ENCODE results near the gene U2SURP. TPM values are rescaled to one million over a fixed set of nuclear protein-coding genes. Genes with fewer than 3 reads are reported as not detected.

Gene U2SURP
- polyA plus RNA-seq, 2 donors, result 22.5 to 24.3 TPM

DNA sequence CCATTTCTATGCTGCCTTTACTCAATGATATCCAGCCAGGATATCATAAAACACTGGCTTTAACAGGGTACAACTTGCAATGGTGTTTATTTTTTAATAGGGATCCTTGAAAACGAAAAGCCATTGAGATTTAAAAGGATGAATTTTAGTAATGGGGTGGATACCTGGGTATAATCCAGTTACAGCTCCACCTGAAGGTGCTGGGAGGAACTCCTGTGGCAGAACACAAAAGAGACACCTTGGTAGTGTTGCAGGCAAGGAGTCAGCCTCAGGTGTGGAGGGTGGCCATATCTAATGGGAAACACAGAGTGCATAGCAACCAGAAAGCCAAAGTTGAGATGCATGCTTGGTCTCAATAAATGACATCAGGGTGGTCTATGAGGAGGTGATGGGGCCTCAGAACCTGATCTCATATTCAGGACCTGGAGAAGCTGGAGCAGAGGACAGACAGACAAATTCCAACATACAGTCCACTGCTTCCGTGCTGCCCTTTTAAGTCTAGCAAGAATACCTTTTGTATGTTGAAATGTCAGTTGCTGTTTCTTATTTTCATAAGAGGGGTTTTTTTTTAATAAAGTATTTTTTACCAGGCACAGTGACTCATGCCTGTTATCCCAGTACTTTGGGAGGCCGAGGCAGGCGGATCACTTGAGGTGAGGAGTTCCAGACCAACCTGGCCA is 25.9 kb upstream of the U2SURP start:
- WGBS, 2 donors, result 88 to 90% methylated on average over 4 of the region's 4 CpGs
- Histone ChIP-seq H3K36me3 (ENCODE audit: control insufficient read depth in 2 of 2, insufficient read depth in 2 of 2, low read length in 1 of 2) (no peaks in the 10 kb centered on the region), H3K27ac (ENCODE audit: low read depth in 2 of 2, low read length in 1 of 2) (no peak overlapping the region), H3K4me3 (ENCODE audit: low read depth in 1 of 2, low read length in 2 of 2) (no peak overlapping the region), H3K27me3 (ENCODE audit: control insufficient read depth in 1 of 2, insufficient read depth in 2 of 2, low read length in 2 of 2) (no peaks in the 10 kb centered on the region), H3K9me3 (ENCODE audit: control insufficient read depth in 2 of 2, insufficient read depth in 1 of 2, low read depth in 1 of 2, low read length in 1 of 2) (no peaks in the 10 kb centered on the region), H3K4me1 (ENCODE audit: control insufficient read depth in 2 of 2, insufficient read depth in 2 of 2, low read length in 1 of 2) (no peaks in the 10 kb centered on the region)

DNA sequence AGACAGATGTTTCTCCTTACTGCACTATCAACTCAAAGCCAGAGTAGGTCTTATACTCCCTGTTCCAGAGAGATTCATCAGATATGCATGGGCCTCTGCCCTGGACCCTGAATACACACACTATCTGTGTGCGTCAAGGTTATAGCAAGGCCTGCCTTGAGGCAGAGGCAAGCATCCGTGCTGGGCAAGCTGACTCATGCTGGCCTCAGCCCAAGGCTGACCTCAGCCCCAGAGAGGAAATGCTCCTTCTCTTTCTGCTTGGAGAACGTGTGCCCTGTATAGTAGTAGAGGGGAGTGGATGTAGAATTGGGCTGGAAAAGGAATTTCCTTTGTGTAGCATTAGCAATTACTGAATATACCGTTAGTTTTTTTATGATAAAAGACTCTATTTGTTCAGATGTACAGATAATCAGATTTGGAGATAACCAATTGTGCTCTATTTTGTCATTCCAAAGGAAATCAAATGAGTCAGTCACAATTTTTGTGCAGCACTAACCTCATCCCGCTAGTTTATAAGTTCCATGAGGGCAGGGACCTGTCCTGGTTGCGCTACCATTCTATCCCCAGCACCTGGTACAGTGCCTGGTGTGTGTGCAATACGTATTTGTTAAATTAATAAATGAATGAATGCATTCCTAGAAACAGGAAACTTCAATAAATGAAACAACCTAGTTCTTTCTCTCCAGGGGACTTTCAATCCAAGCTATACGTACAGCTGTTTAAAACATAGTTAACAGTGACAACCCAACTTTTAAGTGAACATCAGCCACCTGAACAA is 24.6 kb upstream of the U2SURP start:
- H3K4me3 ChIP-seq (ENCODE audit: low read depth in 1 of 2, low read length in 2 of 2), result no peak overlapping the region
- no peaks in the 10 kb centered on the region for H3K4me1 ChIP-seq (ENCODE audit: control insufficient read depth in 2 of 2, insufficient read depth in 2 of 2, low read length in 1 of 2)
- no peaks in the 10 kb centered on the region for H3K9me3 ChIP-seq (ENCODE audit: control insufficient read depth in 2 of 2, insufficient read depth in 1 of 2, low read depth in 1 of 2, low read length in 1 of 2)
- H3K27me3 ChIP-seq (ENCODE audit: control insufficient read depth in 1 of 2, insufficient read depth in 2 of 2, low read length in 2 of 2), result no peaks in the 10 kb centered on the region
- 55 to 63% methylated on average over 8 of the region's 8 CpGs for WGBS, 2 donors
- no peak overlapping the region for H3K27ac ChIP-seq (ENCODE audit: low read depth in 2 of 2, low read length in 1 of 2)
- no peaks in the 10 kb centered on the region for H3K36me3 ChIP-seq (ENCODE audit: control insufficient read depth in 2 of 2, insufficient read depth in 2 of 2, low read length in 1 of 2)

DNA sequence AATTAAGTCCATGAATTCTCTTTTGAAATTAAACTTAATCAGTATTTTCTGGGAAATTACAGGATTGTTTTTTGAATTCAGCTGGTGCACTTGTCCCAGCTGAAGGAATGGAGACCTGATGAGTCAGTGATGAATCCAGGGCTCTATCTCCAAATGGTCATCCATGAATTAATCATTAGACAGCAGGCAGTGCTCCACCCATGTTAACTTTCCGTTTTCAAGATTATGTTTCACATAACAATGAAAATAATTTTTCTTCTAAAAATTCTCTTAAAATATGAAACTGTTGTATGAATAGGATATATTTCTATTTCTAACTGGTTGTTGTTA is 24.0 kb upstream of the U2SURP start:
- no peaks in the 10 kb centered on the region for H3K27me3 ChIP-seq (ENCODE audit: control insufficient read depth in 1 of 2, insufficient read depth in 2 of 2, low read length in 2 of 2)
- no peaks in the 10 kb centered on the region for H3K36me3 ChIP-seq (ENCODE audit: control insufficient read depth in 2 of 2, insufficient read depth in 2 of 2, low read length in 1 of 2)
- no peaks in the 10 kb centered on the region for H3K4me1 ChIP-seq (ENCODE audit: control insufficient read depth in 2 of 2, insufficient read depth in 2 of 2, low read length in 1 of 2)
- H3K9me3 ChIP-seq (ENCODE audit: control insufficient read depth in 2 of 2, insufficient read depth in 1 of 2, low read depth in 1 of 2, low read length in 1 of 2), result no peaks in the 10 kb centered on the region
- 70 to 73% methylated on average over 1 of the region's 1 CpG for WGBS, 2 donors
- no peak overlapping the region for H3K27ac ChIP-seq (ENCODE audit: low read depth in 2 of 2, low read length in 1 of 2)
- H3K4me3 ChIP-seq (ENCODE audit: low read depth in 1 of 2, low read length in 2 of 2), result no peak overlapping the region

DNA sequence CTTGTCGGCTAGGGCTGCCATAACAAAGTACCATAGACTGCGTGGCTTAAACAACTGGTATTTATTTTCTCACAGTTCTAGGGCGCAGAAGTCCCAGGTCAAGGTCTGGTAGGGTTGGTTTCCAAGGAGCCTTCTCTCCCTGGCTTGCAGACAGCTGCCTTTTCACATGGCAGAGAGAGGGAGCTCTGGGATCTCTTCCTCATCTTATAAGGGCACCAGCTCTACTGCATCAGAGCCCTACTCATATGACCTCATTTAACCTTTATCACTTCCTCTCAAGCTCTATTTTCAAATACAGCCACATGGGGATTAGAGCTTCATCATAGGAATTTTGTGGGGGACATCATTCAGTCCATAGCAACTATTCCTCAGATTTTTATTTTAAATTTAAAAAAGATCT is 20.3 kb upstream of the U2SURP start:
- 54 to 59% methylated on average over 3 of the region's 3 CpGs for WGBS, 2 donors
- H3K27ac ChIP-seq (ENCODE audit: low read depth in 2 of 2, low read length in 1 of 2), result no peak overlapping the region
- no peaks in the 10 kb centered on the region for H3K9me3 ChIP-seq (ENCODE audit: control insufficient read depth in 2 of 2, insufficient read depth in 1 of 2, low read depth in 1 of 2, low read length in 1 of 2)
- H3K27me3 ChIP-seq (ENCODE audit: control insufficient read depth in 1 of 2, insufficient read depth in 2 of 2, low read length in 2 of 2), result no peaks in the 10 kb centered on the region
- H3K4me3 ChIP-seq (ENCODE audit: low read depth in 1 of 2, low read length in 2 of 2), result no peak overlapping the region
- no peaks in the 10 kb centered on the region for H3K36me3 ChIP-seq (ENCODE audit: control insufficient read depth in 2 of 2, insufficient read depth in 2 of 2, low read length in 1 of 2)
- H3K4me1 ChIP-seq (ENCODE audit: control insufficient read depth in 2 of 2, insufficient read depth in 2 of 2, low read length in 1 of 2), result no peaks in the 10 kb centered on the region

DNA sequence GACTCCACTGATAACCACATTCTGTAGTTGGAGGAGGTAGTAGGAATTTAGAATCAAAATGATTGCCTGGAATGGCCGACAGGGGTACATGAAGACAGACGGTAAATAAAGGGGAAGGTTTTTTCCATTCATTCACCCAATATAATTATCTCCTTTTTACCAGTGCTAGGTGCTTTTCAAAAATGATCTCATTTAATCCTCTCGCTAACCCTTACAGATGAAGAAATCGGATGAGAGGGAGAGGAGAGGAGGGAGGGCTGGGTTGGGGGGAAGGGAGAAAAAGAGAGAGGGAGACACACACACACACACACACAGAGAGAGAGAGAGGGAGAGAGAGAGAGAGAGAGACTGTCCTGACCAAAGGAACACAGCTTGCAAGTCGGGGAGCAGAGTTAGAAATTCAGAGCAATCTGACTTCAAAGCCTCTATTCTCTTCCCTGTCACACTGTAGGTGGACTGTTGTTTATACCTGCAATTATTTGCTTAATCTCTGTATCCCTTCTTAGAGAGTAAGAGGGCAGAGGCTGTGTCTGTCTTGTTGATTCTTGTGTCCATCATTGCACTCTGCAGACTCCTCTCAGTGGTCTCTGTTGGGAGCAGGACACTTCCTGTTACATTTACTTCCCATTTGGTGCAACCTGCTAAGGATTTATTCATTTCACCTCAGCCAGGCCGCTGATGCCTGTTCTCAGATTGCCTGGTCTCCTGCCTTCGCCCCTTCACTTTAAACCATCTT is 19.2 kb upstream of the U2SURP start:
- H3K27me3 ChIP-seq (ENCODE audit: control insufficient read depth in 1 of 2, insufficient read depth in 2 of 2, low read length in 2 of 2), result no peaks in the 10 kb centered on the region
- no peaks in the 10 kb centered on the region for H3K9me3 ChIP-seq (ENCODE audit: control insufficient read depth in 2 of 2, insufficient read depth in 1 of 2, low read depth in 1 of 2, low read length in 1 of 2)
- WGBS, 2 donors, result 45 to 51% methylated on average over 7 of the region's 7 CpGs
- no peak overlapping the region for H3K4me3 ChIP-seq (ENCODE audit: low read depth in 1 of 2, low read length in 2 of 2)
- H3K4me1 ChIP-seq (ENCODE audit: control insufficient read depth in 2 of 2, insufficient read depth in 2 of 2, low read length in 1 of 2), result no peaks in the 10 kb centered on the region
- no peak overlapping the region for H3K27ac ChIP-seq (ENCODE audit: low read depth in 2 of 2, low read length in 1 of 2)
- H3K36me3 ChIP-seq (ENCODE audit: control insufficient read depth in 2 of 2, insufficient read depth in 2 of 2, low read length in 1 of 2), result no peaks in the 10 kb centered on the region

DNA sequence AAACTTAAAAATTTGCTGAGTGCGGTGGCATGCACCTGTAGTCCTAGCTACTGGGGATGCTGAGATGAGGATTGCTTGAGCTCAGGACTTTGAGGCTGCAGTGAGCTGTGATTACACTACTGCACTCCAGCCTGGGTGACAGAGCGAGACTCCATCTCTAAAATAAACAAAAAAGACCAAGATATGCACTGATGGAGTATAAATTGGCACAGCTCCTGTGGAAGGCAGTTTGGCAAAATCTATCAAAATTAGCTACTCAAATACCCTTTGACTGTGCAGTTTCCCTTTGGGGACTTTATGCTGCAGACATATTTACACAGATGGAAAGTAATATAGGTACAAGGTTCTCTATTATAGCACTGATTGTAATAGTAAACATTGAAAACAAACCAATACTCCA is 18.1 kb upstream of the U2SURP start:
- Histone ChIP-seq H3K27ac (ENCODE audit: low read depth in 2 of 2, low read length in 1 of 2) (no peak overlapping the region), H3K4me1 (ENCODE audit: control insufficient read depth in 2 of 2, insufficient read depth in 2 of 2, low read length in 1 of 2) (no peaks in the 10 kb centered on the region), H3K27me3 (ENCODE audit: control insufficient read depth in 1 of 2, insufficient read depth in 2 of 2, low read length in 2 of 2) (no peaks in the 10 kb centered on the region), H3K36me3 (ENCODE audit: control insufficient read depth in 2 of 2, insufficient read depth in 2 of 2, low read length in 1 of 2) (no peaks in the 10 kb centered on the region), H3K9me3 (ENCODE audit: control insufficient read depth in 2 of 2, insufficient read depth in 1 of 2, low read depth in 1 of 2, low read length in 1 of 2) (no peaks in the 10 kb centered on the region), H3K4me3 (ENCODE audit: low read depth in 1 of 2, low read length in 2 of 2) (no peak overlapping the region)
- whole genome bisulfite sequencing, 2 donors, result 71 to 76% methylated on average over 2 of the region's 2 CpGs

DNA sequence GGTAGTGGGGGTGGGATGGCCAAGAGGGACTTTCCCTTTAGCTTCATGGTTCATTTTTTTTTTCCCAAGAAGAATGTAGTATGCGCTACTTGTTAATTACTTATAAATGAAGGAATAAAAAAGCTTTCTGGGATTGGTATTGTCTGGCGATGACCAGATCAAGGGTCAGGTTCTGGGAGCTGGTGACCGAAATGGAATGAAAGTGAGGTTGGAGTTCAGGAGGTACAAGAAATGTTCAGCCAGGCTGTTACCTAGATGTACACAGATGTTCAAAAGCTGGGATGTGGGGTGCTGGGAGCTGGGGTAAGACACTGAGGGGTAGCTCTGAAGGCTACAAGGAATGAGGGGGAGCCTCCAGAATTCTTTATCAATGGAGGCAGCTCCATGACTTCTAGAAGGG is 17.1 kb upstream of the U2SURP start:
- H3K27me3 ChIP-seq (ENCODE audit: control insufficient read depth in 1 of 2, insufficient read depth in 2 of 2, low read length in 2 of 2), result no peaks in the 10 kb centered on the region
- H3K27ac ChIP-seq (ENCODE audit: low read depth in 2 of 2, low read length in 1 of 2), result no peak overlapping the region
- H3K9me3 ChIP-seq (ENCODE audit: control insufficient read depth in 2 of 2, insufficient read depth in 1 of 2, low read depth in 1 of 2, low read length in 1 of 2), result no peaks in the 10 kb centered on the region
- H3K4me1 ChIP-seq (ENCODE audit: control insufficient read depth in 2 of 2, insufficient read depth in 2 of 2, low read length in 1 of 2), result no peaks in the 10 kb centered on the region
- H3K36me3 ChIP-seq (ENCODE audit: control insufficient read depth in 2 of 2, insufficient read depth in 2 of 2, low read length in 1 of 2), result no peaks in the 10 kb centered on the region
- WGBS, 2 donors, result 92 to 97% methylated on average over 3 of the region's 3 CpGs
- no peak overlapping the region for H3K4me3 ChIP-seq (ENCODE audit: low read depth in 1 of 2, low read length in 2 of 2)

DNA sequence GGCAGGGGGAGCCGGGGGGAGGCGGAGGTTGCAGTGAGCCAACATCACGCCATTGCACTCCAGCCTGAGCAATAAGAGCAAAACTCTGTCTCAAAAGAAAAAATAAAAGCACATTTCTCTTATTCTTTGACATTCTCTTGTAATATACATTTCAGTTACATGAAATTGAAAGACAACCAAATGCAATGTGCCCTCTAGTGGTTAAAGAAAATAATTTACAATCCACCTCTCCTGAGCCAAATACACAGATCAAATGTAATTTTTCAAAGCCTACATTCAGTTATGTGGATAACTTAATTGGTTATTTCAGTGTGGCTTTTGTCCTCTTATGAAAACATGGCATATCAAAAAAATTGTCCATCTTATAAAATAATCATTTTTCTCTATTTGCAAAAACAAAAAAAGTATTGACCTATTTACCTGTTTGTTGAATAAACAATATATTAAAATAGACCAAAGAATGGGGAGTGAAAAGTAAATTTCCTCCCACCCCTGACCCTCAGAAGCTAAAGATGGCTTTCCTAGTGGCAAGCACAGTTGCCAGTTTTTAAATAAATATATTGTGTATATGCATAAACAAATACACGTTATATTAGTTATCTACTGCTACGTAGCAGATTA is 14.2 kb upstream of the U2SURP start:
- H3K27ac ChIP-seq (ENCODE audit: low read depth in 2 of 2, low read length in 1 of 2), result no peak overlapping the region
- WGBS, 2 donors, result 60 to 61% methylated on average over 5 of the region's 5 CpGs
- H3K4me1 ChIP-seq (ENCODE audit: control insufficient read depth in 2 of 2, insufficient read depth in 2 of 2, low read length in 1 of 2), result no peaks in the 10 kb centered on the region
- no peak overlapping the region for H3K4me3 ChIP-seq (ENCODE audit: low read depth in 1 of 2, low read length in 2 of 2)
- no peaks in the 10 kb centered on the region for H3K9me3 ChIP-seq (ENCODE audit: control insufficient read depth in 2 of 2, insufficient read depth in 1 of 2, low read depth in 1 of 2, low read length in 1 of 2)
- H3K27me3 ChIP-seq (ENCODE audit: control insufficient read depth in 1 of 2, insufficient read depth in 2 of 2, low read length in 2 of 2), result no peaks in the 10 kb centered on the region
- H3K36me3 ChIP-seq (ENCODE audit: control insufficient read depth in 2 of 2, insufficient read depth in 2 of 2, low read length in 1 of 2), result no peaks in the 10 kb centered on the region

DNA sequence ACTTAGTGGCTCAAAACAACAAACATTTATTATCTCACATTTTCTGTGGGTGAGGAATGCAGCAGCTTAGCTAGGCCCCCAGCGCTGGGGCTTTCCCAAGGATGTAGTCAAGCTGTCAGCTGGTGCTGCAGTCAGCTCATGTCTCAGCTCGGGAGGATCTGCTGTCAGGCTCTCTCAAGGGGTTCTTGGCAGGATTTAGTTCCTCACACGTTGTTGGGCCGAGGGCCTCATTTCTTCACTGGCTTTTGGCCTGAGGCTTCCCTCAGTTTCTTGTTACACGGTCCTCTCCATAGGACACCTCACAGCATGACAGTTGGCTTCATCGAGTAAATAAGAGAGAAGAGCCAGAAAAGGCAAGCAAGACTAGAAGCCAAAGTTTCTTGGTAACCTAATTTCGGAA is 13.7 kb upstream of the U2SURP start:
- H3K4me3 ChIP-seq (ENCODE audit: low read depth in 1 of 2, low read length in 2 of 2), result no peak overlapping the region
- no peaks in the 10 kb centered on the region for H3K4me1 ChIP-seq (ENCODE audit: control insufficient read depth in 2 of 2, insufficient read depth in 2 of 2, low read length in 1 of 2)
- WGBS, 2 donors, result 21 to 23% methylated on average over 7 of the region's 7 CpGs
- no peak overlapping the region for H3K27ac ChIP-seq (ENCODE audit: low read depth in 2 of 2, low read length in 1 of 2)
- H3K9me3 ChIP-seq (ENCODE audit: control insufficient read depth in 2 of 2, insufficient read depth in 1 of 2, low read depth in 1 of 2, low read length in 1 of 2), result no peaks in the 10 kb centered on the region
- no peaks in the 10 kb centered on the region for H3K27me3 ChIP-seq (ENCODE audit: control insufficient read depth in 1 of 2, insufficient read depth in 2 of 2, low read length in 2 of 2)
- no peaks in the 10 kb centered on the region for H3K36me3 ChIP-seq (ENCODE audit: control insufficient read depth in 2 of 2, insufficient read depth in 2 of 2, low read length in 1 of 2)

Data from esophagus (tissue), 2 donors.